K562 (cell line): ENCODE measurements around the gene SMIM22.

Experiments used
- CBFB ChIP-seq: sonication (generic); formaldehyde crosslinking; IDR thresholded peaks from 2 replicates; pipeline ENCODE4 v1.4.0; 2020; ENCODE audit warnings: mild to moderate bottlenecking, missing genetic modification reagents
- GABPA ChIP-seq: fragments of 200-800 bp; sonication (Bioruptor generic); conservative IDR thresholded peaks from 2 replicates; pipeline ENCODE4 v1.6.1; 2016; ENCODE audit warnings: low read depth, missing genetic modification characterization, missing compliant biosample characterization
- IRF2 ChIP-seq: sonication (generic); formaldehyde crosslinking; IDR thresholded peaks from 2 replicates; pipeline ENCODE4 v1.8.1; 2022; ENCODE audit warnings: mild to moderate bottlenecking, missing genetic modification reagents
- KDM5B ChIP-seq: fragments of 200-600 bp; sonication (generic); IDR thresholded peaks from 2 replicates; pipeline ENCODE4 v1.6.1; 2012; ENCODE audit warnings: low read depth, mild to moderate bottlenecking, moderate library complexity, low read length, control low read depth, inconsistent platforms; ENCODE audit not compliant: insufficient replicate concordance
- RFX1 ChIP-seq: fragments of 450-650 bp; IDR thresholded peaks from 2 replicates; pipeline ENCODE4 v1.6.1; 2016; ENCODE audit warnings: mild to moderate bottlenecking, moderate library complexity
- SMARCE1 ChIP-seq: fragments of 450-650 bp; IDR thresholded peaks from 2 replicates; pipeline ENCODE4 v1.7.1; 2016; ENCODE audit warnings: mild to moderate bottlenecking
- SMC3 ChIP-seq: conservative IDR thresholded peaks from 2 replicates; pipeline ENCODE4 v1.6.1; 2011; ENCODE audit warnings: low read depth, low read length, improper control_type of control experiment; ENCODE audit not compliant: insufficient read depth
- TBL1XR1 ChIP-seq, 2 experiments: IDR thresholded peaks; 2 replicates each; pipeline ENCODE4 v1.6.1; 2012; ENCODE audit warnings: improper control_type of control experiment in 2 of 2, low read length in 2 of 2, mild to moderate bottlenecking in 1 of 2
- ZSCAN29 ChIP-seq: fragments of 450-650 bp; IDR thresholded peaks from 2 replicates; pipeline ENCODE4 v1.6.1; 2017
- TF ChIP-seq, protein P1 (sequence below), 3 experiments: IDR thresholded peaks in 2 of 3; conservative IDR thresholded peaks in 1 of 3; 2 replicates each; pipeline ENCODE4 v1.5.1; 2011 to 2012; ENCODE audit warnings: low read length in 3 of 3, mild to moderate bottlenecking in 3 of 3, control low read depth in 2 of 3, improper control_type of control experiment in 1 of 3, inconsistent platforms in 1 of 3, low read depth in 1 of 3, mixed read lengths in 1 of 3, moderate library complexity in 1 of 3; ENCODE audit not compliant: insufficient read depth in 2 of 3
- TF ChIP-seq, protein P2 (sequence below): sonication (generic); formaldehyde crosslinking; IDR thresholded peaks from 2 replicates; pipeline ENCODE4 v1.8.1; 2022; ENCODE audit warnings: missing genetic modification reagents

DNA sequence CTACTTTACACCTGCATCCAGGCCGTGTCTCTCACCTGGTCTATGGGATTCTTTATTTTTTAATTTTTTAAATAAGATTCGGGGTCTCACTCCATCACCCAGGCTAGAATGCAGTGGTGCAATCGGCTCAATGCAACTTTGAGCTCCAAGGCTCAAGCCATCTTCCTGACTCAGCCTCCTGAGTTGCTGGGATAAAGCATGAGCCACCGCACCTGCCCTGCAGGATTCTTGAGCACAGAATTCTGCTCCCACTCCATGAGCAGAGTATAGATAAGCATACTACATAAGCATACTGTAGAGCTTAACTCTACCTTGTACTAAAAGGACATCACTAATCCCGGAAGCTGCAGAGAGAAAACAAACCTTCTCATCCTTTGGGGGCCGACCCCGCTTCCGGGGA, 36.4 kb downstream of the SMIM22 start:
- TF ChIP-seq, protein P1, sequence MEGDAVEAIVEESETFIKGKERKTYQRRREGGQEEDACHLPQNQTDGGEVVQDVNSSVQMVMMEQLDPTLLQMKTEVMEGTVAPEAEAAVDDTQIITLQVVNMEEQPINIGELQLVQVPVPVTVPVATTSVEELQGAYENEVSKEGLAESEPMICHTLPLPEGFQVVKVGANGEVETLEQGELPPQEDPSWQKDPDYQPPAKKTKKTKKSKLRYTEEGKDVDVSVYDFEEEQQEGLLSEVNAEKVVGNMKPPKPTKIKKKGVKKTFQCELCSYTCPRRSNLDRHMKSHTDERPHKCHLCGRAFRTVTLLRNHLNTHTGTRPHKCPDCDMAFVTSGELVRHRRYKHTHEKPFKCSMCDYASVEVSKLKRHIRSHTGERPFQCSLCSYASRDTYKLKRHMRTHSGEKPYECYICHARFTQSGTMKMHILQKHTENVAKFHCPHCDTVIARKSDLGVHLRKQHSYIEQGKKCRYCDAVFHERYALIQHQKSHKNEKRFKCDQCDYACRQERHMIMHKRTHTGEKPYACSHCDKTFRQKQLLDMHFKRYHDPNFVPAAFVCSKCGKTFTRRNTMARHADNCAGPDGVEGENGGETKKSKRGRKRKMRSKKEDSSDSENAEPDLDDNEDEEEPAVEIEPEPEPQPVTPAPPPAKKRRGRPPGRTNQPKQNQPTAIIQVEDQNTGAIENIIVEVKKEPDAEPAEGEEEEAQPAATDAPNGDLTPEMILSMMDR (IDR thresholded peaks at IDR 0.05 in 2 of 3, conservative IDR thresholded peaks at IDR 0.05 in 1 of 3; ENCODE audit: insufficient read depth in 2 of 3, low read depth in 1 of 3, low read length in 3 of 3): no peak
- TF ChIP-seq, protein P2, sequence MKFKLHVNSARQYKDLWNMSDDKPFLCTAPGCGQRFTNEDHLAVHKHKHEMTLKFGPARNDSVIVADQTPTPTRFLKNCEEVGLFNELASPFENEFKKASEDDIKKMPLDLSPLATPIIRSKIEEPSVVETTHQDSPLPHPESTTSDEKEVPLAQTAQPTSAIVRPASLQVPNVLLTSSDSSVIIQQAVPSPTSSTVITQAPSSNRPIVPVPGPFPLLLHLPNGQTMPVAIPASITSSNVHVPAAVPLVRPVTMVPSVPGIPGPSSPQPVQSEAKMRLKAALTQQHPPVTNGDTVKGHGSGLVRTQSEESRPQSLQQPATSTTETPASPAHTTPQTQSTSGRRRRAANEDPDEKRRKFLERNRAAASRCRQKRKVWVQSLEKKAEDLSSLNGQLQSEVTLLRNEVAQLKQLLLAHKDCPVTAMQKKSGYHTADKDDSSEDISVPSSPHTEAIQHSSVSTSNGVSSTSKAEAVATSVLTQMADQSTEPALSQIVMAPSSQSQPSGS (CRISPR knock-in tag): no peak
- TF ChIP-seq KDM5B (no peak), TBL1XR1 (IDR thresholded peaks at IDR 0.05; ENCODE audit: low read length in 2 of 2) (no peak), CBFB (no peak), SMC3 (no peak), GABPA (tag) (no peak), RFX1 (no peak), SMARCE1 (no peak), IRF2 (CRISPR knock-in tag) (no peak), ZSCAN29 (no peak)
